GM18873 (cell line): ENCODE results near the gene HECTD4.

ENCODE experiments used
- ATAC-seq: cut with Tn5 transposase; IDR thresholded peaks from one replicate; pipeline ENCODE4 v1.9.1; 2021; ENCODE audit warnings: mild to moderate bottlenecking, moderate library complexity, moderate number of reproducible peaks; ENCODE audit not compliant: unreplicated experiment, low FRiP score

Gene HECTD4

GRCh38 chr12:112183141-112184021, 198.8 kb downstream of the HECTD4 start:
- no peak for ATAC-seq

GRCh38 chr12:112182499-112182898, 199.7 kb downstream of the HECTD4 start:
- ATAC-seq, result no peak

- no peak for ATAC-seq
Observed at GRCh38 chr12:112180422-112180821, 201.8 kb downstream of the HECTD4 start.

GRCh38 chr12:112179916-112180315, 202.3 kb downstream of the HECTD4 start:
- no peak for ATAC-seq

- ATAC-seq, result no peak
Observed at GRCh38 chr12:112179341-112179740, 202.9 kb downstream of the HECTD4 start.

GRCh38 chr12:112178796-112179195, 203.4 kb downstream of the HECTD4 start:
- no peak for ATAC-seq

GRCh38 chr12:112176321-112177010, 205.8 kb downstream of the HECTD4 start:
- no peak for ATAC-seq

- ATAC-seq, result no peak
Observed at GRCh38 chr12:112175361-112176155, 206.7 kb downstream of the HECTD4 start.

- ATAC-seq, result no peak
Observed at GRCh38 chr12:112172556-112173324, 209.5 kb downstream of the HECTD4 start.

- ATAC-seq, result no peak
Observed at GRCh38 chr12:112170971-112171596, 211.1 kb downstream of the HECTD4 start.

- ATAC-seq, result no peak
Observed at GRCh38 chr12:112170376-112170775, 211.9 kb downstream of the HECTD4 start.

- no peak for ATAC-seq
Observed at GRCh38 chr12:112169966-112170365, 212.3 kb downstream of the HECTD4 start.

GRCh38 chr12:112169161-112169872, 212.9 kb downstream of the HECTD4 start:
- ATAC-seq, result no peak

GRCh38 chr12:112168561-112168971, 213.7 kb downstream of the HECTD4 start:
- no peak for ATAC-seq

- ATAC-seq, result no peak
Observed at GRCh38 chr12:112167718-112168525, 214.3 kb downstream of the HECTD4 start.

- no peak for ATAC-seq
Observed at GRCh38 chr12:112167031-112167461, 215.2 kb downstream of the HECTD4 start.

GRCh38 chr12:112166051-112167015, 215.9 kb downstream of the HECTD4 start:
- no peak for ATAC-seq
